Nephron progenitor cell (in vitro differentiated cells): ENCODE results near the gene INSYN2B.

ENCODE experiments used
- DNase-seq: peaks from one replicate; pipeline ENCODE4 v3.0.0; 2021
- H3K27ac Mint-ChIP-seq: 2 replicates; pipeline ENCODE4 v1.8.0; 2021; ENCODE audit warnings: mild to moderate bottlenecking, moderate library complexity, mixed read lengths
- H3K27me3 Mint-ChIP-seq: 2 replicates; pipeline ENCODE4 v1.8.0; 2021; ENCODE audit warnings: mild to moderate bottlenecking, low read depth, mixed read lengths; ENCODE audit not compliant: poor library complexity
- H3K36me3 Mint-ChIP-seq: 2 replicates; pipeline ENCODE4 v1.8.0; 2021; ENCODE audit warnings: low read depth, mixed read lengths
- H3K4me1 Mint-ChIP-seq: 2 replicates; pipeline ENCODE4 v1.8.0; 2021; ENCODE audit warnings: mixed read lengths
- H3K4me3 Mint-ChIP-seq: 2 replicates; pipeline ENCODE4 v1.8.0; 2021; ENCODE audit warnings: mild to moderate bottlenecking, moderate library complexity, mixed read lengths
- H3K9me3 Mint-ChIP-seq: 2 replicates; pipeline ENCODE4 v1.8.0; 2021; ENCODE audit warnings: mild to moderate bottlenecking, moderate library complexity, mixed read lengths
- CTCF ChIP-seq: fragments of 200-600 bp; sonication (generic); IDR thresholded peaks from 2 replicates; pipeline ENCODE4 v1.5.0; 2021; ENCODE audit warnings: antibody characterized with exemption

The INSYN2B gene

DNA sequence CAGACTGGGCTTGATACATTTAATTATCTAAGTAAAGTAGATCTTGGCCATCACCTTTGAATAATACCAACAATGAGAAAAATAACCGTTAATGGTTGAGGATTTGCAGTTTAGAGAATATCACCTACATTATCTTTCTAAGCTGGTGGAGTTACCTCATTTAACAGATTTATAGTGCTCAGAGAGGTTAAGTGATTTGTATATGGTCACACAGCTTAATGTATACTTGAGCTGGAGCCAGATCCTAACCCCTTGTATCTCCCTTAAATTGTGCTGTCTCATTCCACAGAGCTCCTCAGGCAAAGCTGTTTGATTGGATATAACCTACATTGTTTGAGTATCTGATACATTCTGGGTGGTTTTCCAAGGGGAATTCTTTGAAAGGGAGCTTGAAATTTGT lies 57.8 kb downstream of the INSYN2B start:
- Mint-ChIP-seq H3K4me3 (no peak overlapping the region), H3K36me3 (no peaks in the 10 kb centered on the region), H3K4me1 (peaks cover 17% of the 10 kb centered on the region), H3K27me3 (peaks cover 5% of the 10 kb centered on the region), H3K27ac (no peak overlapping the region), H3K9me3 (no peaks in the 10 kb centered on the region)
- no peak for TF ChIP-seq CTCF
- no peak for DNase-seq

GRCh38 chr5:169921949-169922348 lies 58.3 kb downstream of the INSYN2B start:
- peaks cover 5% of the 10 kb centered on the region for H3K27me3 Mint-ChIP-seq
- no peaks in the 10 kb centered on the region for H3K9me3 Mint-ChIP-seq
- no peak for TF ChIP-seq CTCF
- H3K27ac Mint-ChIP-seq: no peak overlapping the region
- peaks cover 17% of the 10 kb centered on the region for H3K4me1 Mint-ChIP-seq
- no peak overlapping the region for H3K4me3 Mint-ChIP-seq
- H3K36me3 Mint-ChIP-seq: no peaks in the 10 kb centered on the region
- DNase-seq: no peak

GRCh38 chr5:169921384-169921783 lies 58.9 kb downstream of the INSYN2B start:
- Mint-ChIP-seq H3K4me3 (no peak overlapping the region), H3K4me1 (peaks cover 17% of the 10 kb centered on the region), H3K9me3 (no peaks in the 10 kb centered on the region), H3K36me3 (no peaks in the 10 kb centered on the region), H3K27me3 (peaks cover 5% of the 10 kb centered on the region), H3K27ac (no peak overlapping the region)
- no peak for TF ChIP-seq CTCF
- DNase-seq: no peak

DNA sequence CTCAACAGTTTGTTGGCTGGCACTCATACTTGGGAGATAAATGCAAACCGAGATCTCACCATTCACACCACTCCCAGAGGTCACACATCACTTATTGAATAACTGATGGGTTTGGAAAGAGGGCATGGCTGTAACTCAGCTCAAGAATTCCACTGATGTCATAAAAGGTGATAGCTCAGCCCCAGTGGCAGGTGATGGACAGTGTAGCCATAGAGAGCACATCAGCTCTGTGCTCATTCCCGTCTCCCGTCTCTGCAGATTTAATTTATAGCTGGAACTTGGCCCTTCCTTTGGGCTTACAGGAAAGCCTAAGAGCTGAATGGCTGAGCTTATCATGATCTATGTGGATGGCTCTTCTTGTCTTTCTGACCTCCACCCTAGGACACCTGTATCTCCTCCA lies 59.8 kb downstream of the INSYN2B start:
- no peaks in the 10 kb centered on the region for H3K36me3 Mint-ChIP-seq
- no peak for TF ChIP-seq CTCF
- no peak overlapping the region for H3K27ac Mint-ChIP-seq
- H3K4me1 Mint-ChIP-seq: peaks cover 17% of the 10 kb centered on the region
- H3K27me3 Mint-ChIP-seq: peaks cover 5% of the 10 kb centered on the region
- H3K9me3 Mint-ChIP-seq: no peaks in the 10 kb centered on the region
- DNase-seq: no peak
- H3K4me3 Mint-ChIP-seq: no peak overlapping the region

DNA sequence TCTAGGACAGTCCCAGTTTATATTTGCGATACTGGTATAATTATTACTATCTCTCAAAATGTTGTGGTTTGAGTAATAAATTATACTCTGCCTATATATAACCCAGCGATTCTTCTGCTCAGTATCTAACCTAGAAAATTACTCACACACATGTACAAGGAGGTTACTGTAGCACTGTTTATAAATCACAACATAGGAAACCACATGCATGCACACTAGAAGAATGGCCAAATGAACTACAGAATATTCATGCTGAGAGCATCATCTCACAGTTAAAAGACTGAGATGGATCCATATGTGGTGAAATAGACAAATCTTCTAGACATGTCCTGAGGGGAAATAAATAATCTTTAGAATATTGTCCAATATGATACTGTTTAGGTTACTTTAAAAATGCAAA lies 62.1 kb downstream of the INSYN2B start:
- Mint-ChIP-seq H3K27me3 (peaks cover 4% of the 10 kb centered on the region), H3K9me3 (no peaks in the 10 kb centered on the region), H3K36me3 (no peaks in the 10 kb centered on the region), H3K4me3 (no peak overlapping the region), H3K4me1 (peaks cover 4% of the 10 kb centered on the region), H3K27ac (no peak overlapping the region)
- DNase-seq: no peak
- TF ChIP-seq CTCF: no peak

DNA sequence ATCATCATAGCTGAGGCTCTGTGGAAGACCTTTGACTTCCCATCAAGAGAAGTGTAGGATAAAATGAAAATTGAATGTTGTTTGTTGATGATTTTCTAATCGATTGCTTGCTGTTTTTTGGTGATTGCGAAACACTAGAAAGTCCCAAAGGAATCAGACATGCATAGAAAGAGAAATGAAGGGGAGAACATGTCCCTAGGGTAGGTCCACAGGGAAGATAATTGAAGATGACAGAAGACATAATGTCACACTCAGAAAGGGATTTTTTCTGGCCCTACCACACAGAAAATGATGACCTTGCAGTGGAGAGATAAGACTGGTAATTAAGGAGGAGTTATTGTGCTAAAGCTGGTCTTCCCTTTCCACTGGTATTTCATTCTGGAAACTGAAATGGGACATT lies 62.8 kb downstream of the INSYN2B start:
- H3K4me3 Mint-ChIP-seq: no peak overlapping the region
- H3K27me3 Mint-ChIP-seq: no peaks in the 10 kb centered on the region
- H3K4me1 Mint-ChIP-seq: peaks cover 4% of the 10 kb centered on the region
- no peak for DNase-seq
- TF ChIP-seq CTCF: no peak
- H3K27ac Mint-ChIP-seq: no peak overlapping the region
- H3K36me3 Mint-ChIP-seq: no peaks in the 10 kb centered on the region
- H3K9me3 Mint-ChIP-seq: no peaks in the 10 kb centered on the region
